Muscle of back (tissue), 11 donors: Measurements from ENCODE around the gene RAP1GAP2. TPM values are rescaled to one million over a fixed set of nuclear protein-coding genes. Genes with fewer than 3 reads are reported as not detected.

ENCODE experiments used
- DNase-seq, 3 donors: peaks; one replicate each; pipeline versions ENCODE4 v3.0.0 to v3.0.0-alpha.2; 2013
- polyA plus RNA-seq, 10 donors: library from polyadenylated mRNA; unstranded; fragments of 120-200 nt; gene quantifications; one replicate each; pipeline ENCODE4 v1.2.1, GENCODE V29; 2013; ENCODE audit not compliant: insufficient read length in 10 of 10

Gene RAP1GAP2
- polyA plus RNA-seq, 10 donors: 1.5 to 3.7 (median 2.7) TPM

GRCh38 chr17:2946144-2946543 lies 149.9 kb downstream of the RAP1GAP2 start:
- no peak for DNase-seq

DNA sequence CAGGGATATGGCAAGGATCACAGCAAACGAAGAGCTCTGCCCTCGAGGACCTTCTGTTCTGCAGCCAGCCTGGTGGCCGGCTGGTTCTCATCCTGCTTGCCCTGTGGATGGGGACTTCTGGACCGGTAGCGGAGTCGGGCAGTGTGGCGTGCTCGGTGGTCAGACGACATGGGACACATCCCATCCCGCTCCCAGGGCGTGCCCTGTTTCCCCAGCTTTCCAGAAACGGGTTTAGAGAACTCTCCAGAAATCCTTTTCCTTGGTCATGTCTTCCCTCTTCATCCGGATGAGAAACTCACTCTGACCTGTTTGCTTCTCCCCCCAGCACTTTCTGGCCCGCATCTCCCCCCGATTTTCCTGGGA lies 151.3 kb downstream of the RAP1GAP2 start:
- DNase-seq: no peak

GRCh38 chr17:2947996-2948550 lies 151.8 kb downstream of the RAP1GAP2 start:
- no peak for DNase-seq

DNA sequence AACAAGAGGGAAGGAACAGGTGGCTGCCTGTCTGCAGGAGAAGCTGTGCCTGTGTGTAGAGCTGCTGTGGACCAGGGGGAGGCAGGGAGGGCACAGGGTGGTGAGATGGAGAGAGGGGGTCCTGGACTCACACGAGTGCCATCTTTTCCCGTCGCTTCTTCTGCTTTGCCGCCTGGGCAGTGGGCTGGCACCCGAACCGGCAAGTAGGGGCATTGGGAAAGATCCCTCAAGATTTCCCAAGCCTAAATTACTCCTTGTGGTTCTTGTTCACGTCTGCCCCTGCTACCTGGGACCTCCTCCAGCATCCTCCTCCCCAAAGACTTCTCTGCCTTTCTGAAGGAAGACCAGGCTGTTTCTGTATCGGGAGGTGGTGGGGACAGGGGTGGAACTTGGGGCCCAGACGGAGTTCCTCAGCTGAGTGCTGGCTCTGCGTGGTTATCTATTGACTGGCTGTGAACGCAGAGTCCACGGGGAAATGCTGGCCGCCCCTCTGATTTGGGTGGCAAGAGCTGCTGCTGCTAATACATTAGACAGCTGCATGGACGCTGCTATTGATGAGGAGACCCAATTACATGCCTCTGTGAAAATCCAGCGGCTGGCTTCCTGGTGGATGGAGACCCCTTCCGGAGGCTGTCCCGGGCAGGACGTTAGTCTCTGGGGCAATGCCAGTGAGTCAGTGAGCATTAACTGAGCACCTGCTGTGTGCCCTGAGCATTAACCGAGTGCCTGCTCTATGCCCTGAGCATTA lies 152.7 kb downstream of the RAP1GAP2 start:
- DNase-seq: no peak

- no peak for DNase-seq
Observed at GRCh38 chr17:2949469-2950044, 153.3 kb downstream of the RAP1GAP2 start.

GRCh38 chr17:2950846-2951245 lies 154.6 kb downstream of the RAP1GAP2 start:
- DNase-seq: no peak

GRCh38 chr17:2952174-2952845 lies 156.1 kb downstream of the RAP1GAP2 start:
- DNase-seq: no peak

- DNase-seq: peak in 1 of 3 donors; percentile 80
Observed at GRCh38 chr17:2954898-2955445, 158.7 kb downstream of the RAP1GAP2 start.

- no peak for DNase-seq
Observed at GRCh38 chr17:2955931-2956582, 159.8 kb downstream of the RAP1GAP2 start.

- no peak for DNase-seq
Observed at GRCh38 chr17:2957631-2958286, 161.5 kb downstream of the RAP1GAP2 start.

DNA sequence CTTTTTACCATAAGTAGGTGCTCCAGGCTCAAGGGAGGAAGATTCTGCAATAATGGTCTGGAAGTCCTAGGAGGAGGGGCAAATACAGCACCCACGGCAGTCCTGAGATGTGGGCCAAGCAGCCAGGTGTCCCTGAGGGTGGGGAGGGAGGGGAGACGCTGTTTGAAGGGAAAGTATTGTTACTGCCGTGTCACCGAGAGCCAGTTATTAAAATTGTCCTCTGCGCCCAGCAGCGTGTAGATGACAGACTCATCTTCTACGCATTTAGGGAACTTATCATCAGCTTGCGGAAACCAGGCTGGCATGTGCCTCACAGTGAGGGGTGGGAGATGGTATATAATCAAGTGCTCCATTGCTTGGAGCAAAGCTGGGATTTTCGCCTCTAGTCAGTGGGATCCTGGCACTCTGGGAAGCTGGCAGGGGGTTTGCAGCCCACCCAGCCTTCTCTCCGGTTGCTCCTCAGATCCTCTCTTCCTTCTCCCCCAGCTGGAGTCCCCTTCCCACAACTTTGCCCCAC lies 162.5 kb downstream of the RAP1GAP2 start:
- no peak for DNase-seq

DNA sequence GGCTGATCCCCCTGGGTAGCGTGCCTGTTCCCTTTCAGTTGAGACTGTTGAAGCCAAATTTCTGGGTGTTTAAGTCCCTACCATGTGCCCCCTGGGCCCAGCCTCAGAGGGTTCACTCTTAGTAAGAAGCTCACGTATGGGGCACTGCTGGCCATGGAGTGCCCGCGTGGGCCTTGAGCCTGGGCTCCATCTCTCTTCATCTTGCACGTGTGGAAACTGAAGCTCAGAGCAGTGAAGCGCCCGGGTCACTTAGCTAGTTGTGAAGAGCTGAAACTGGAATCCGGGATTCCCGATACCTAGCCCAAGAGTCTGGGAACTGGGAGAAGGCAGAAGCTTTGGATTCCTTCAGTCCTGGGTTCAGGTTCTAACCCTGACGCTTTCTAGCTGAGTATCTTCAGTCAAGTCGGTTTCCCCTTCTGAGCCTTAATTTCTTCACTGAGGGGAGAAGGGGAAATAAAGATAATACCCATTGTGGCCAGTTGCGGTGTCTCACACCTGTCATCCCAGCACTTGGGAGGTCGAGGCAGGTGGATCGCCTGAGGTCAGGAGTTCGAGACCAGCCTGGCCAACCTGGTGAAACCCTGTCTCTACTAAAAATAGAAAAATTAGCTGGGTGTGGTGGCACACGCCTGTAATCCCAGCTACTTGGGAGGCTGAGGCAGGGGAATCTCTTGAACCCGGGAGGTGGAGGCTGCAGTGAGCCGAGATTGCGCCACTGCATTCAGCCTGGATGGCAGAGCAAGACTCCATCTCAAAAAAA lies 163.3 kb downstream of the RAP1GAP2 start:
- no peak for DNase-seq

- no peak for DNase-seq
Observed at GRCh38 chr17:2961446-2961845, 165.2 kb downstream of the RAP1GAP2 start.

DNA sequence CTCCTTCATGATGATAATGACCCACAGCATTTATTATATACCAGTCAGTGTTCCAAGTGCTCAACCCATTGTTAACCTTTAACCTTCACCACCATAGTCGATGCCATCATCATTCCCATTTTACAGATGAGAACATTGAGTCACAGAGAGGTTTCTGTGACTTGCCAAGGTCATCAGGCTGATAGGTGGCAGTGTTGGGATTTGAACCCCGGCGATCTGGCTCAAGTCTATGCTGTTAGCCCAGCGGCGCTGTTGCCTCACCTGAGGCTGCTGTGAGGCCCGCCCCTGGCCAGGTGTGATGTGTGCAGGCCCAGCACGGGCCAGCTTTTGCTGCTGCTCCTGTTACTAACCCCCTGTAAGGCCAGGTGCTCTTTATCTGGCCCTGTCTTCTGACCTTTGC lies 166.0 kb downstream of the RAP1GAP2 start:
- DNase-seq: no peak

GRCh38 chr17:2962729-2963128 lies 166.5 kb downstream of the RAP1GAP2 start:
- DNase-seq: no peak

GRCh38 chr17:2963332-2964027 lies 167.2 kb downstream of the RAP1GAP2 start:
- no peak for DNase-seq

DNA sequence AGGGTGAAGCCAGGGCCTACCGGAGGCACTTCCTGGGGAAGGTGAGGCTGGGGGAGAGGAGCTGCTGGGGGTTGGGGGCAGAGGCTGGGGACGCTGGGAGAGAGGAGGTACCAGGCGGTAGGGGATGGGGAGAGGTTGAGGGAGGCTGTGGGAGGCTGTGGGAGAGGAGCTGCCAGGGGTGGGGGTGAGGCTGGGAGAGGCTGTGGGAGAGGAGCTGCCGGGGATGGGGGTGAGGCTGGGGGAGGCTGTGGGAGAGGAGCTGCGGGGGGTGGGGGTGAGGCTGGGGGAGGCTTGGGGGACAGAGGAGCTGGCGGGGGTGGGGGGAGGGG lies 167.8 kb downstream of the RAP1GAP2 start:
- no peak for DNase-seq

DNA sequence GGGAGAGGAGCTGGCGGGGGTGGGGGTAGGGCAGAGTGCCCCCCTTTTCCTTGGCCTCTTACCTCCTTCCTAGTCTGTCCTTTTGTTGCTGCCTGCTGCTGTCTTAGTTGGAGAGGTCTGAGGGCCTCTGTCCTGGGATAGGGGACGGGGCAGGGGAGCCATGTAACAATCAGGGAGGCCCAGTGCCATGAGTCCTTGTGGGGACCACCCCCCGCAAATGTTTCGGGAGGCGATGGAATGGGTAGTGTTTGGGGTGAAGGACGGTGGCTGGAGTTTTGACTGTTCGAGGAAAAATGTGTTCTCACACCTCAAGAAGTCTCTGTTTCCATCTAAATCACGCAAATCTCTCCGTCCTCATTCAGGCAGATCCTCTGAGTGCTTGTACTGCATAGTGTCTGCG lies 168.1 kb downstream of the RAP1GAP2 start:
- no peak for DNase-seq

DNA sequence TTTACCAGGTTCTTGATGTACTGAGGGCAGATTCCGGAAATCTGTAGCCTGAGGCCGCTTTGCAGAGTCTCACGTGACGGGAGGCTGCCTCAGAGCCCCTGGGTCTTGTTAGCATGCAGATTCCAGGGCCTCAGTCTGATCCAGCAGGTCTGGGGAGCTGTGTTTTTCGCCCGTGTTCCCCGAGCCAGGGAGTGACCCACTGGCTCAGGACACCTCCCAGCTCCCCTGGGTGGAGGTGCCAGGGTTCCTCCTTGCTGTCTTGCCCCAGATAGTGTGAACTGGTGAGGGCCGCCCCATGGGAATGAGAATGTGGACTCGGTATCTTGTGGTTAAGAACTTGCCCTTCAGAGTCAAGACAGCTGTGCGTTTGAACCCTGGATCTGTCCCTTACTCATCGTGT lies 168.6 kb downstream of the RAP1GAP2 start:
- no peak for DNase-seq
